HG02943 (cell line): ENCODE data around the gene COX4I2.
A peak's percentile ranks its signal among the peaks of the same experiment; 100 is the strongest.

Source experiments
- ATAC-seq: cut with Tn5 transposase; IDR thresholded peaks from one replicate; pipeline ENCODE4 v1.9.1; 2021; ENCODE audit warnings: mild to moderate bottlenecking, low read depth, moderate library complexity; ENCODE audit not compliant: unreplicated experiment

Gene COX4I2

GRCh38 chr20:31690124-31690666 lies 52.5 kb downstream of the COX4I2 start:
- no peak for ATAC-seq

DNA sequence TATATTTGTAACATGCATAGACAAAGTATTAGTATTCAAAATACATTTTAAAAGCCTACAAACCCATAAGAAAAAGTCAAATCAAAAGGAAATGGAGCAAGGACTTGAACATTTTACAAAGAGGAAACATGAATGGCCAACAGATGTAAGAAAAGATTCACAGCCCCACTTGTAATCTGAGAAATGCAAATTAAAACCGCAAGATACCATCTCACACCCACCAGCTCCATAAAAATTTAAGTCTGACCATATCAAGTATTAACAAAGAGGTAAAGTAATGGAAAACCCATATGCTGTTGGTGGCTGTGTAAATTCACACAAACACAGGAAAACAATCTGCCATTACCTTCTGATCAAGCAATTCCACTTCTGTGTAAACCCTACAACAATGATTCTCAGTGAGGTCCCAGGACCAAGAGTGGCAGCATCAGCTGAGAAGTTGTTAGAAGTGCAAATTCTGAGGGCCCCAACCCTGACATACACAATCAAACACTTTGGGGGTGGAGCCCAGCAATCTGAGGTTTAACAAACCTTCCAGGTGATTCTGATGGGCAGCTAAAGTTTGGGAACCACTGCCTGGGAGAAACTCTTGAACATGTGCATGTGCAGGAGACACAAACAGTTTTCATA lies 54.0 kb downstream of the COX4I2 start:
- ATAC-seq: peak; percentile 67

GRCh38 chr20:31693402-31693801 lies 55.7 kb downstream of the COX4I2 start:
- no peak for ATAC-seq

- no peak for ATAC-seq
Observed at GRCh38 chr20:31693987-31694661, 56.4 kb downstream of the COX4I2 start.
